ENCODE results near the gene H19.

Gene H19

DNA sequence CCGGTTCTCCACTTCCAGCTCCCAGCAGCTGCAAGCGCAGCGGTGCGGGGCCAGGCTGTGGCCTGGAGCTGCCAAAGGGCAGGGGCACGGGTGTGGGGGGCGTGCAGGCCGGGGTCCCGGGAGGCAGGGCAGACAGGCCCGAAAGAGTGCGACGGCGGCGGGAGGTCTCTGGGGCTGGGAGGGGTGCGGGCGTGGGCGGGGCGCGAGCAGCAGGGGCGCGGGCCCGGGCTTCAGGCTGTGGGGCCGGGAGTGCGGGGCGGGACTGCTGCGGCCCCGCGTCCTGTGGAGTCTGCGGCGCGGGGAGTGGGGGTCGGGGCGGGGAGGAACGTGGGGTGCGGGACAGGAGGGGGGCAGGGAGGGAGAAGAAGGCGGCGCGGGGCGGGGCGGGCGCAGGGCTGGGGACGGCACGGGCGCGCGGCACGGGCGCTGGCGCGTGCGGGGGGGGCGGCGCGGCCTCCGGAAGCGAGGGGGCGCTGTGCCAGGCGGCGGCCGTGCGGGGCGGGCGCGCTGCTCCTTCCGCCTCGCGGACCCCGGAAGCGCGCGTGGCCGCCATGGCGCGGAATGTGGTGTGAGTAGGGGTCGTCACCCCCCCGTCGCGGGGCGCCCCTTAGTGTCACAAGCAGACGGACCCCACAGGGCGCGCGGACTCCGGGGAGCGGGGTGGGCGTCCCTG is 50.7 kb downstream of the H19 start, which contains the start of gene MRPL23:
Gene MRPL23 (plus strand): TSS at position 521 of the 673 bp plus-strand sequence. CDS start 31 bp downstream, at position 552.
- DNase-seq: no peak
